Activated CD8-positive, alpha-beta memory T cell treated with anti-CD3 and anti-CD28 coated beads for 48 hours (primary cell): ENCODE data around the gene ODF4.

Experiments used
- DNase-seq, 3 experiments: peaks; one replicate each; pipeline ENCODE4 v3.0.0-alpha.2; 2020; ENCODE audit warnings: low read depth in 2 of 3, low spot score in 2 of 3

ODF4 gene, protein sequence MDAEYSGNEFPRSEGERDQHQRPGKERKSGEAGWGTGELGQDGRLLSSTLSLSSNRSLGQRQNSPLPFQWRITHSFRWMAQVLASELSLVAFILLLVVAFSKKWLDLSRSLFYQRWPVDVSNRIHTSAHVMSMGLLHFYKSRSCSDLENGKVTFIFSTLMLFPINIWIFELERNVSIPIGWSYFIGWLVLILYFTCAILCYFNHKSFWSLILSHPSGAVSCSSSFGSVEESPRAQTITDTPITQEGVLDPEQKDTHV

DNA sequence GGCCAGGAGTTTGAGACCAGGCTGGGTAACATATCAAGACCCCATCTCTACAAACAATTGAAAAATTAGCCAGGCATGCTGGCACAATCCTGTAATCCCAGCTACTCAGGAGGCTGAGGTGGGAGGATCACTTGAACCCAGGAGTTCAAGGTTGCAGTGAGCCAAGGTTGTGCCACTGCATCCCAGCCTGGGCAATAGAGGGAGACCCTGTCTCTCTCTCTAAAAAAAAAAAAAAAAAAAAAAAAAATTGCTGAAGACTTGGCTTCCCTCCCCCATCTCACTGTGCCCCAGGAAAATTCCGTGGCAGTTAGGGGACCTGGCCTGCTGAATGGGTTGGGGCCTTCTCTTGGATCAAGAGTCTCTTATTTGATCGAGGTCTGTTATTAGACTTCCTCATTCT is at the start of gene ODF4:
TSS of gene ODF4 (plus strand) at position 301 of the 400 bp plus-strand sequence. CDS start 212 bp downstream, outside the sequence.
- no peak for DNase-seq

DNA sequence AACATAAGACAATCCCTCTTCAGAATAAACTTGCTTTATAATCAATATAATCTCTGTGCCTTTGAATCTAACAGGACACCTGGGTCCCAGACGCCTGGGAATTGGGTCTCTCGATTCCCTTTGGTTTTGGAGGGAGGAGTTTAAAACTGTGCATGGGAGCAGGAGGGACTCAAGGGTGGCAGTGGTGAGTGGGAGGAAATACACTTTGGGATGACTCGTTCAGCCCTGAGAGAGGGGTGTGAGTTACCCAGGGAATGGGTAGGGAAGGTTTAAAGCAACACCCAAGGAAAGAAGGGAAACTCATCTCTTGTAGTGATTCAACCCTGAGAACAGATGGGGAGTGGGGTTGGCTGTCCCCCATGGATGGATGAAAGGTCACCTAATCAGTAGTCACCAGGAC is 49.6 kb upstream of the ODF4 start:
- DNase-seq: no peak

DNA sequence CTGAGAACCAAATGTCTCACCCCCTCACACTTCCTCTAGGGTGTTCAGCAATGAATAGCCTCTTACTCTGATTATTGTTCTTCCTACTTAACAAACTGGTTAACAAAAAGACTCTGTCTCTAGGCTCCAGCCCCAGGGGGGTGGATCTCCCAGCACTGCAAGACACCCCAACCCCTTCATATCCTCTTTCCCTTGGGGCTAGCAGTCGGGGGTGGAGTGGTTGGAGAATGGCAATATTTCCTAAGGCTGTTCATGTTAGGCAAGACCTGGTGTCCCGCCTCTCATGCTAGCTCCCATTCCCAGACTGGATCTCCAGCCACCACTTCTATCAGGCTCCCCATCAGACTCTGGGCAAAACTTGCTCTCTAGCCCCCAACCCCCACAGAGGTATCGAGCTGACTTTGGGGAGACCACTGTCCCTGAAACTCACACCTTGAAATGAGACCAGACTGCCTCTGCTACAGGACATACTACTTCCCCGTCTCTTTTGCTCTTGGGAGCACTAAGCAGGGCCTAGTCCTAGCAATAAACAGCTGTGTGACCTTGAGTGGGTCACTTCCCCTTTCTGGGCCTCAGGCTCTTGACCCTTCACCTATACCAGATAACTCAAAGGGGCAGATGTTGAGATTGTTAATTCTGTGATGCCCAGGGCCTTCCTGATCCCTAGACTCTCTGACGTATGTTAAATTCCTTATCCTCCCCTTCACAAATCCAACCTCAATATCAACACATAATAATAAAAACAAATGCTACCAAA is 46.8 kb upstream of the ODF4 start:
- no peak for DNase-seq

DNA sequence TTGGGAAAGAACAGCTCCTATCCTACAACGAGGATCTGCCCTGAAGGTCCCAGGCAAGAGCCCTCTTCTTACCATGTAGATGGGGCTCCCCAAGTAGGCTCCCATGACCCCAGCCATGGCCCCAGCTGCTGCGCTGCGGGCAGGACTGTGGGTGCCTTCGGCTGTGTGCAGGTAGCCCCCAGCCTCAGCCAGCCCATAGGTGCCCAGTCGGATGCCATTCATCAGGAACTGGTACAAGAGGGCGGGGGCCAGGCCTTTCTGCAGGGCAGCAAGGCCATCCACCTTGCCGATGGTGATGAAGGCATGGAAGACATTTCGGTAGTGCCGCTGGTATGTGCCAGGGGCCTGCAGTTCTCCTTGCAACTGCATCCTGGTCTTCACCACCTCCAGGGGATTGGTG is 45.3 kb upstream of the ODF4 start:
- no peak for DNase-seq

DNA sequence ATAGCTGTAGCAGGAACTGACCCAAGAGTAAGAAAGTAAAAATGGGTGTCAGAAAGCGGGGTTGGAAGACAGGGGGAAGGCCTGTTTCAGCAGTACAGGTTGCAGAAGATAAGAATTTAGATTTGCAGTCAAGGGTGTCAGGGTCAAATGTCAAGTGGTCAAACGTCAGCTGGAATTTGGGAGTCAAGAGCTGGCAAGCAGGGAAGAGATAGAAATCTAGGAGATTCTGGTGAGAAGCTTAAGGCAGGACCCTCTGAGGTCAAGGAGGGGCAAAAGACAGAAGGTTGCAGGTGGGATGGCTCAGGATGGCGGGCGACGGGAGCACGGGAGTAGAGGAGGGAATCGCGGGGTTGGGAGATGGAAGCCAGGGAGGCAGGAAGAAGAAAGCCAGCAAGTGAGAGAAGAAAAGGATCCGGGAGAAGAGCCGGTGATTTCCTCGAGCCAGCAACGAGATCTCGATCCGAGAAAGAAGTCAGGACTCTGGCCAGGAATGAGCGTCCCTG is 44.8 kb upstream of the ODF4 start:
- no peak for DNase-seq

DNA sequence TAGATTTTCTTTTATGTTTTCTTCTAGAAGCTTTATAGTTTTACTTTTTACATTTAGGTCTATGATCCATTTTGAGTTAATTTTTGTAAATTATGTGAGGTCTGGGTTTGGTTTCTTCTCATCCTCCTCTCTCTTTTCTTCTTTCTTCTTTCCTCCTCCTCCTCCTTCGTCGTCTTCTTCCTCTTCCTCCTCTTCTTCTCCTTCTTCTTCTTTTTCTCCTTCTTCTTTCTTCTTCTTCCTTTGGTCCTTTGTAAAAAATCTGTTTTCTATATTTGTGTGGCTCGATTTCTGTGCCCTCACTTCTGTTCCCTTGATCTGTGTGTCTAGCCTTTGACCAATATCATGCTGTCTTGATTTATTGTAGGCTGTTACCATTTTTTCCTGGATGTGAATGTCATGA is 39.4 kb upstream of the ODF4 start:
- no peak for DNase-seq

DNA sequence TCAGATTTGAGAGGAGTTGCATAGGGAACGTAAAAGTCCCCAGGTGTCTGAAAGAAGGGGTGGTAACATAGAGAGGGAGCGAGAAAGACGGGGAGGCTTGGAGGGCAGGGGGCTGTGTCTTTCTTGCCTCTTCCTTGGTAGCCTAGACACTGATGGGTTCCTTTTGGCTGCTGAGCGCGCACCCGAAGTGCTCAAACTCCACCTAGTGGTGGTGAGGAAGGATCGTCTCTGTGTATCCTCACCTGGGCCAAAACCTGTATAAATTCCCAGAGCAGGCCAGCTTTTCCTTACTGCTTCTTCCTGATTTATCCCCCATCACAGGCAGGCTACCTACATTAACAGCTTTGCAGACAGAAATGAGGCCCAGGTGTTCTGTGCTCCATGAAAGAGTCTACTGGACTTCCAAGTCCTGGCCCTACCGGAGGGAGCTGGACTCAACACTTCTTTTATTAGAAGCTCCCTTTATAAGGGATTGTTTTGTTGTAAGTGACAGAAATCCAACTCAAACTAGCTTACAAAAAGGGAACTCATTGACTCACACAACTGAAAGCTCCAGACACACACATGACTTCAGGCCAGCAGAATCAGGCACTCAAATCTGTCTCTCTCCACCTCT is 38.9 kb upstream of the ODF4 start:
- peak in 1 of 3 experiments; percentile 45 for DNase-seq

DNA sequence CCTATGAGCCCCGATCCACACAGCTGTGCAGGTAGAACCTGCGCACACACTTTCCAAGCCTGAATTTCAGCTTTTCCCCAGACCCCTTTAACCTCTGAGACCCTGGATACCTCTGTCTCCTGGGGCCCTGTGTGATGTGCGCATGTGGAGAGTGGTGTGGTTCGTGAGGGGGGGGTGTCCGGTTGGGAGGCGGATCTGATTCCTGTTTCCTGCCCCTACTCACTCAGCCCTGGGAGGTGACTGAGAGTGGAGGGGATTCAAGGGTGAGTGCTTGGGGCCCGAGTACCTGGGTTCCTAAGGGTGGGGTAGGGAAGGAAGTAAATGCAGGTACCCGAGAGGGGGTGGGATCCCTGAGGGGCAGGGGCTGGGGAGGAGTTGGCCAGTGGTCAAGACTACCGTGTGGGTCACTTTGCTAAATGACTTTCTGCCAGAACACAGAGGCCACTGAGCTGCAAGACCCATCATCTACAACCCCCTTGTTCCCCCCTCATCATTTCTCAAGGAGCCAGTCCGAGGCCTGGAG is 29.0 kb upstream of the ODF4 start:
- DNase-seq: no peak

DNA sequence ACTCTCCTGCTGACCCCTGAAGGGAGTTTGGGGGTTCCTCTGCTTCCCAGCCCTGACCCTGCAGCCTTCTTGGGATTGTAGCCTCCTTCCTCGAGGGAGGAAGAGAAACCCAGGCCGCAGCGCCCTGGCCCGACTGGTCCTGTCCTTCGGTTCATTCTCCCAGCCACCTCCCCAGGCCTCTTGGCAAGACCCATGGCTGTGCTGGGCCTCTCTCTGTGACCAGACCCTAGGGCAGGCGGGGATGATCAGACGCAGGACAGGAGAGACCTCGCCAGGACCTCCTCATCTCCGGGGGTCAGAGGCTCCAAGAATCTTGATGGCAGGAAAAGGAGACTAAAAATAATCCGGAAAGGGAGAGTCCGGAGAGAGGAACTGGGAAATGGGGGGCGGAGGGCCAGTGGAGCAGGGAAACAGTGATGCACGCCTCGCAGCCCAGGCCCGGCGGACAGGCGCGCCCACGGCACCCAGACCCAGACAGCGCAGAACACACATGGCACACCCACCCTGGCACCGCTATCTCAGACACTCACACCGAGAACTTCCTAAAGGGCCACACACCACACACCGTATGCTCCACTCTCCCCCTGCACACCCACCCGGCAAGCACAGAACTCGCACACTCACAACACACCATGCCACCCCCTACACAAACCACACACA is 28.4 kb upstream of the ODF4 start:
- no peak for DNase-seq

DNA sequence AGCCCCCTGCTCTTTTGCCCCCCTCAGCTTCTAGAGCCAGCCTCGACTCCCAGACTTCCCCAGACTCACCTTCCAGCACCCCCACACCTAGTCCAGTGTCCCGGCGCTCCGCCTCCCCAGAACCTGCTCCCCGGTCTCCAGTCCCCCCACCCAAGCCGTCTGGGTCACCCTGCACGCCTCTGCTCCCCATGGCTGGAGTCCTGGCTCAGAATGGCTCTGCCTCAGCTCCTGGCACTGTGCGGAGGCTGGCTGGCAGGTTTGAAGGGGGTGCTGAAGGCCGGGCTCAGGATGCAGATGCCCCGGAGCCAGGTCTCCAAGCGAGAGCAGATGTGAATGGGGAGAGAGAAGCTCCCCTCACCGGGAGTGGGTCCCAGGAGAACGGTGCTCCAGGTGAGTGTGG is 27.4 kb upstream of the ODF4 start:
- no peak for DNase-seq

DNA sequence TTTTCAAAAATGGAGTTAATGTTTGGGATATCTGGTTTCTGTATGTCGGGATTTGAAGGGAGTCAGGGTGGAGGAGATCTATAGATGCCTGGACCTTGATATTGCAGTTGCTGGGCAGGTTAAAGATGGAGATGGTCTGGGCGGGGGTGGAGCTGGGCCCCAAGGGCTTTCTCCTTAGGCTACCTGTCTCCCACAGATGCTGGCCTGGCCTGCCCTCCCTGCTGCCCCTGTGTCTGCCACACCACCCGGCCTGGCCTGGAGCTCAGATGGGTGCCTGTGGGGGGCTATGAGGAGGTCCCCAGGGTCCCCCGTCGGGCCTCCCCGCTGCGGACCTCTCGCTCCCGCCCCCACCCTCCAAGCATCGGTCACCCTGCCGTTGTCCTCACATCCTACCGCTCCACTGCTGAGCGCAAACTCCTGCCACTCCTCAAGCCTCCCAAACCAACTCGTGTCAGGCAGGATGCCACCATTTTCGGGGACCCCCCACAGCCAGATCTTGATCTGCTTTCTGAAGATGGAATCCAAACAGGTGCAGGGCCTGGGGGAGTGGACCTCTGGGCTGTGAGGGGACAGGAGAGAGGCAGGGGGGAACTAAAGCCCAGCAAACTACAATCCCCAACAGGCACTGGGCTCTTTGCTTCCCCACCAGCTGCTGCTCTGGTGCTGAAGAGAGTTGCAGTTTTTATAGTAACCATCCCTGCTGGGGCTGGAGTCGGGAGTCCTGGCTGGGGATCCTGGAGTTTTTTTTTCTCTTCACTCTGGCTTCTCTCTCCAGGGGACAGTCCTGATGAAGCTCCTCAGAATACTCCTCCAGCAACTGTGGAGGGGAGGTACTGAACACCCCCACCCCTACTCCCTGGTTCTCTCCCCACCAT is 26.7 kb upstream of the ODF4 start:
- no peak for DNase-seq

DNA sequence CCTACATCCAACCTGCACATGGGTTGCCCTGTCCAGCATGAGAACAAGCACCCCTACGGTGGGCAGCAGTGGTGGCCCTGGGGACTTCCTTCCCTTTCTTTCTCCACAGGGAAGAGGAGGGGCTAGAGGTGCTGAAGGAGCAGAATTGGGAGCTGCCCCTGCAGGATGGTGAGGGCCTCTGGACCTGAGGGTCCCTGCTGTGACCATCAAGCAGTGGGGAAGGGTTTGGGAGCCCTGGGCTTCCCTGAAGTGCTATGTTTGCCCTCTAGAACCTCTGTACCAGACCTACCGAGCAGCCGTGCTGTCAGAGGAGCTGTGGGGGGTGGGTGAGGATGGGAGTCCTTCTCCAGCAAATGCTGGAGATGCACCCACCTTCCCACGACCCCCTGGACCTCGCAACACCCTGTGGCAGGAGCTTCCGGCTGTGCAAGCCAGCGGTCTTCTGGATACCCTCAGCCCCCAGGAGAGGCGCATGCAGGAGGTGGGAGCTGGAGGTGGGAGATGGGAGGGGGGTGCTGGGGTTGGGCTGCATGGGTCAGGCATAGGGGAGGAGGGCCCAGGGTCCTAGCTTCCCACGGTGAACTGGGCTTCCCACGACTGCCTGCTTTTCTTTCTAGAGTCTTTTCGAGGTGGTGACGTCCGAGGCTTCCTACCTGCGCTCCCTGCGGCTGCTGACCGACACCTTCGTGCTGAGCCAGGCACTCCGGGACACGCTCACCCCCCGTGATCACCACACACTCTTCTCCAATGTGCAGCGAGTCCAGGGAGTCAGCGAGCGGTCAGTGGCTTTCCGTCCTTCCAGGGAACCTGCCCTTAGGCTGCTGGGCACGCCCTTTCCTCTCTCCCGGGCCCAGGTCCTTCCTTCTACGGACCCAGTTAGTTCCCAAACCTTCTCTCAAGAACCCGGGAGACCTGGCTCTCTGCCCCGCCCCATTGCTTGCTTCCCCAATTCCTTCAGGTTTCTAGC is 24.6 kb upstream of the ODF4 start:
- DNase-seq: no peak

DNA sequence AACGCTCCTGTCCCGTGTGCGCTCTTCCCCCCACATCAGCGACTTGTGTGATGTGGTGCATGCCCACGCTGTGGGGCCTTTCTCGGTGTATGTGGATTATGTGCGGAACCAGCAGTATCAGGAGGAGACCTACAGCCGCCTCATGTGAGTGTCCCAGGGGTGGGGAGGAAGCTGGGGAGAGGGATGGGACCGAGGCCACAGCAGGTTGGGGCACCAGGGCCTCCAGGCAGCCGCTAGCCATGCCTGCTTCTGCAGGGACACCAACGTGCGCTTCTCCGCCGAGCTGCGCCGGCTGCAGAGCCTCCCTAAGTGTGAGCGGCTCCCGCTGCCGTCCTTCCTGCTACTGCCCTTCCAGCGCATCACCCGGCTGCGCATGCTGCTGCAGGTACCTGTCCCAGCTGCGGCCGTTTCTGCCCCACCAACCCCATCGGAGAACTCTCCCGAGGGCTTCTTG is 23.8 kb upstream of the ODF4 start:
- DNase-seq: no peak

DNA sequence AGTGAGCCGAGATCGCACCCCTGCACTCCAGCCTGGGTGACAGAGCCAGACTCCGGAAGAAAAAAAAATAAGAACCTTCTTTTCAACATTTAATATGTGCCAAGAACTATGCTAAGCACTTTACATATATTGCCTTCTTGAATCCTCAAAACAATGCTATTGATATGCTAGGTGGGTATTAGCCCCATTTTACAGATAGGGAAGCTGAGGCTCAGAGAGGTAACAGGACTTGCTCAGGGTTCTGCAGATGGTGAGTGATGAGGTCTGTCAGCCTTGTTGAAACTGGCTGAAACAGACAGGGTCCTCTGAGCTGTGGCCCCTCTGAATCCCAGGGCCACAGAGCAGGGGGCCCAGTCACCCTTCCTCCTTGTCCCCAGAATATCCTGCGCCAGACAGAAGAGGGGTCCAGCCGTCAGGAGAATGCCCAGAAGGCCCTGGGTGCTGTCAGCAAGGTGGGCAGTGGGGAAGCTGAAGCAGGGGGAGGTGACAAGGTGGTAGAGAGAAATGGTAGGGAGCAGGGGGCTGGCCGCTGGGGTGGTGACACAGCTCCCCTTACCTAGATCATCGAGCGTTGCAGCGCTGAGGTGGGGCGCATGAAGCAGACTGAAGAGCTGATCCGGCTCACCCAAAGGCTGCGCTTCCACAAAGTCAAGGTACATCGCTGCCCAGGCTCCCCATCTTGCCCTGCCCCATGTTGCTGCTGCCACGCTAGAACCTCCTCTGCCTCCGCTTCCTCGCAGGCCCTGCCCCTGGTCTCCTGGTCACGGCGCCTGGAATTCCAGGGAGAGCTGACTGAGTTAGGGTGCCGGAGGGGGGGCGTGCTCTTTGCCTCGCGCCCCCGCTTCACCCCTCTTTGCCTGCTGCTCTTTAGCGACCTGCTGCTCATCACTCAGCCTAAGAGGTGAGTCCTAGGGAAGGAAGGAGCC is 21.4 kb upstream of the ODF4 start:
- no peak for DNase-seq

DNA sequence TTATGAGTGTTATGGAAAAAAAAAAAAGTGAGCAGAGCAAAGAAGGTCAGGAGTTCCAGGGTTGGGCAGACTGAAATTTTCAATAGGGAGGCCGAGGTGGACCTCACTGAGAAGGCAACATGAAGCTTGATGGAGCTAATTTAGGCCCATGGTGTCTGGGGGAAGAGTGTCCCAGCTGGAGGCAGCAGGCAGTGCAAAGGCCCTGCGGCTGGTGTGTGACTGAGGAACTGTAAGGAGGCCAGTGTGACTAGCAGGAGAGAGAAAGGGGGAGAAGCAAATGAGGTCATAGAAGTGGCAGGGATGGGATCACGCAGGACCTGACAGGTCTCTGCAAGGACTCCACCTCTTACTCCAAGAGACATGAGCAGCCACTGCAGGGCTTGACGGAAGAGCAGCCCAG is 19.4 kb upstream of the ODF4 start:
- no peak for DNase-seq

DNA sequence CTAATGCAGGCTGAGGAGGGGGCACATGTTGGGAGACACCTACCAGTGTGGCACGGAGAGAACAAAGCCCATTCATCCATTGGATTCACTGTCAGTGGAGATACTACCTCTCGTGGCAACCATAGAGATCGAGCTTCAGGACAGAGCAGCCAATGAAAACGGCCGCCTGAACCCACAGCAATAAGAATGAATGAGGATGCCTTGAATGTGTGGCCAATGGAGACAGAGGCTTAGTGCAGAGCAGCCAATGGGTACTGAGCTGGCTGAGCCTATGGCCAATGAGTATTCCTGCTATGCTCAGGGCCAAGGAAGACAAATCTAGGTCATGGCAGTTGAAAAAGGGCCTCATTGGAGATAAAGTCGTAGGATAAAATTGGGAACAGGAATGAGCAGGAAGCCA is 18.6 kb upstream of the ODF4 start:
- no peak for DNase-seq

DNA sequence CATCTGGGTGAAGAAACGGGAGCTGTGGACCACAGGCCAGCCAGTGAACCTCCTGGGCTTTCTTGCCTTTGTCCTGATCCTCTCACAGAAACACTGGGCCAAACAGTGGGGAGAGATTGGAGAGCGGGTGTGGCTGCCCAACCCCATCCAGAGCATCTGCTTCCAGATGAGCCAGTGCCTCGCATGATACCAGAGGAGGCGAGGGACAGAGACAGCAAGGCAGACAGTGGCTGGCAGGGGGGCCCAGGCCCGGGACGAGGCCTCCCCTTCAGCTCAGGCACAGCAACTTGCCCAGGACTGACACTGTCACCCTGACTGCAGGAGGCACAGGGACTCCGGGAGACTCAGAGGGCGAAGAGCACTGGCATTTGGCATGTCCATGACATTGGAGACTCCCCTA is 17.6 kb upstream of the ODF4 start:
- DNase-seq: no peak

DNA sequence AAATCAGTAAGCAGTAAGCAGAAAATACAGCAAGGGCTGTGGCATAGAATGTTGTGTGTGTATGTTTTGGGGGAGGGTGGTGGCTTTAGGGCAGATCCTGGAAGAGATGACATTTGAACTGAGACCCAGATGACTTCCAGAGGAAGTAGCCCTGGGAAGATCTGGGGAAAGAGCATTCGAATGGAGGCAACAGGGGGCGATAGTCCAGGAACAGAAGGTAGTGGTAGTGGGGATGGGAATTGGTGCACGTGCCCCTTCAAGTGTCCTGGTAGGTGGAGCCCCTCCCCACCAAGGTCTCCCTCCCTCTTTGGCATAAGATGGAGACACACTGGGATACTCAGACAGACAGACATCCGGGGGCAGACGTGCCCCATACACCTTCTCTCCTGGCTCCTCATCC is 15.5 kb upstream of the ODF4 start:
- no peak for DNase-seq
